Measurements from ENCODE around the gene CYRIA. TPM values are rescaled to one million over a fixed set of nuclear protein-coding genes. Genes with fewer than 3 reads are reported as not detected.

Gene CYRIA
- polyA plus RNA-seq, 4 donors: 0.45 to 2.8 (median 2.3) TPM

DNA sequence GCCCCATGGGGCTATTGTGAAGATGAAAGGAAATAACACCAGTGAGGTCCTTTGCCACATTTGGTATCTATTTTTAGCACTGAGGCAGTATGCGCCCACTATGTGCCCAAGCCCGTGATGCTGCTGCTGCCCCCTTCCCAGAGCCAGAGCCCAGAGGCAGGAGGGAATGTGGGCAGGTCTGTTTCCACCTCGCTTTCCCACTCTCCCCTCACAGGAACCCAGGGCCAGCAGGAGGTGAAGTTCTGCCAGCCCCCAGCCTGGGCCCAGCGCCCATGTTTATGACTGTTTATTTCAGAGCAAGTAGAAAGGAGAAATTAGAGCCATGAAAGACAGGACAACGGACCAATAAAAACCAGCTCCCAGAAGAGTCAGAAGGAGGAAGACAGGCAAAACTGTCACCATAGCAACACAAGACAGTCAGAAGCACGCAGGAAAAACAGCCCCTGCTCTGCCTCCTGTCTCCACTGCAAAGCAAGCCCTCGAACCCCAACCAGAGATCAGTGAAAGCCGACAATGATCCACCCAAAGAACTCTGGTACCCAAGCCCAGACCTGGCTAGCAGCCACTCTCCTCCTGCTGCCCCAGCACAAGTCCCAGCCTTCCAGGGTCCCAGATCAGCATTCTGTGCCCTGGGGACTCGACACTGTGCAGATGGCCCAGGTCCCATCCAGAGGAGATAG, 1.4 kb downstream of the CYRIA start:
- H3K27ac ChIP-seq (ENCODE audit: low read depth in 1 of 3, low read length in 2 of 3): peak overlapping the region; percentile 2 to 89 (median 19)
- DNase-seq (peak; percentile 22 to 60), FAIRE-seq (no peak)
- no peaks in the 10 kb centered on the region for H3K36me3 ChIP-seq (ENCODE audit: control insufficient read depth in 3 of 3, insufficient read depth in 2 of 3, low read depth in 1 of 3, low read length in 3 of 3)
- H3K27me3 ChIP-seq (ENCODE audit: control insufficient read depth in 3 of 3, insufficient read depth in 3 of 3, low read length in 3 of 3): peaks cover 0 to 45% (median 4%) of the 10 kb centered on the region in 3 donors
- H3K9me3 ChIP-seq (ENCODE audit: control insufficient read depth in 2 of 2, insufficient read depth in 1 of 2, low read depth in 1 of 2, low read length in 1 of 2): no peaks in the 10 kb centered on the region
- peak overlapping the region in 2 of 3 donors; percentile 12 to 53 for H3K4me3 ChIP-seq (ENCODE audit: low read depth in 1 of 3, low read length in 3 of 3)
- 27 to 34% (median 28%) methylated on average over 9 of the region's 9 CpGs for WGBS, 3 donors
- peaks cover 0 to 11% (median 5%) of the 10 kb centered on the region in 3 donors for H3K4me1 ChIP-seq (ENCODE audit: control insufficient read depth in 3 of 3, insufficient read depth in 2 of 3, low read depth in 1 of 3, low read length in 2 of 3)

DNA sequence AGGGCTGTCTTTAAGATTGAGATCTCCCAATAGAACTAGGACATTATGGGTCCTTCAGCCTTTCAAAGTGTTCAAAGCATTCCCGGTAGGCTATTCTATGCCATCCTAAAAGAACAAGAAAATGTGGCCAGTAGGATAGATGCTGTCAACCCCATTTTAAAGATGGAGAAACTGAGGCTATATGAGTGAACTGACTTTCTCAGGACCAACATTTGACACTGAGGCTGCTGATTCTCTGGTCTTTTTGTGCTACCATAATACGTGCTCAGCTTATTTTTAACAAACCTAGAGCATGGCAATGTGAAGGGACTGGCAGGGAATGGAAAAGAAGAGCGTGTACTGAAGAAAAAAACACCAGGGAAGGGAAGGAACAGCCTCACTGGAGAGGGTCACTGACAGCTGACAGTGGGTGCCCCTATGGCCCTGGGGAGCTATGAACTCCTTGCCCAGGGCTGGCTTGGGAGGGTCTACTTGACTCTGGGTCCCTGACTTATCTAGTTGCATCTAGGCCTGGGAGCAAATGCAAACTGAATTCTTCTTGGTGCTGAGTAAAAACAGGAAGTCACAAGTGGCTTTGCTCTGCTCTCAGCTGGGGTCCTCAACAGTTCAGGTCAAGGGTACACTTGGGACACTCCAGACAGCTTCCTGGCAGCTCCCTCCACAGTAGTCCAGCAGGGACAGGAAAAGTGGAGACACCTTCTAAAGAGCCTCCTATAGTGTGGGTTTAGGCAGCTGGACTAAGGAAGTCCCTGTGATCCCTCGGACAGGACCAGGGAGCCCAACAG, 2.3 kb downstream of the CYRIA start:
- Histone ChIP-seq H3K27ac (ENCODE audit: low read depth in 1 of 3, low read length in 2 of 3) (peak overlapping the region in 1 of 3 donors; percentile 89), H3K27me3 (ENCODE audit: control insufficient read depth in 3 of 3, insufficient read depth in 3 of 3, low read length in 3 of 3) (peaks cover 0 to 45% (median 4%) of the 10 kb centered on the region in 3 donors), H3K9me3 (ENCODE audit: control insufficient read depth in 2 of 2, insufficient read depth in 1 of 2, low read depth in 1 of 2, low read length in 1 of 2) (no peaks in the 10 kb centered on the region), H3K4me3 (ENCODE audit: low read depth in 1 of 3, low read length in 3 of 3) (no peak overlapping the region), H3K36me3 (ENCODE audit: control insufficient read depth in 3 of 3, insufficient read depth in 2 of 3, low read depth in 1 of 3, low read length in 3 of 3) (no peaks in the 10 kb centered on the region), H3K4me1 (ENCODE audit: control insufficient read depth in 3 of 3, insufficient read depth in 2 of 3, low read depth in 1 of 3, low read length in 2 of 3) (peaks cover 0 to 11% (median 5%) of the 10 kb centered on the region in 3 donors)
- DNase-seq (no peak), FAIRE-seq (no peak)
- WGBS, 3 donors: 74 to 78% (median 75%) methylated on average over 4 of the region's 4 CpGs

DNA sequence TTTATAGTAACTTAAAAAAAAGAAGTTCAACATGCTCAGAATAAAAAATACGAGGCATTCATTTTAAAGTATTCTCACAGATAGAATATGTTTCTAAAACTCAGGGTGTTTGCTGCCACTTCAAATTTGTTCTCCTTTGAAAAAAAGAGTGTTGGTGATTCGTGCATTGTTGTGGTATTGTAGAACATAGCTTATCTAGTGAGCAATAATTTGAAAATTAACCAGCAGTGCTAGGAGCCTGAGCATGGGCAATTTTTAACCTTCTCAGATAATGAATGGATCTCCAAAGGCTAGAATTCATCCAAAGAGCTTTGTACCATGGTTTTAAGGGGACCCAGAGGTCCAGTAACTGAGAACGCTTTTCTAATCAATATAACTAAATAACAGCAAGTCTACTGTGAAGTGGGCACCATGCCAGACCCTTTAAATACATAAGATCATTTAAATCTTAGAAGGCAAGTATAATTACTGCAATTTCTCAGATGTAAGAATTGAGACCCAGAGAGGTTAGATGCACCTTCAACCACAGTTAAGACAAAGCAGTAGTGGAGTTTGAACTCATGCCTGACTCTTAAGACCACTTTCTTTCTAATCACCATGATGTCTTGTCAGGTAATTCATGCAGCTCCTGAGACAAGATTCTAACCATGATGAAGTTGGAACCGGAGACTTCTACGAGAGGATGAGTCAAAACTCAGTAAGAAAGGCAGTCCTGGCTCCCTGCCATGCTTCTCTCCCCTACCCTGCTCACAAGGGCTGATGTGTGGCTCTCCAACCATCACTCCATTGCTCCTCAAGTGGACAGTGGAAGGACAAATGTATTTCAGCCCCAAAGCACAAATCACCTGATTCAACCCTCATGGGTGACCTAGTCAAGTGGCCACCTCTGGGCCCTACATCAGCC, 3.4 kb downstream of the CYRIA start:
- Histone ChIP-seq H3K27ac (ENCODE audit: low read depth in 1 of 3, low read length in 2 of 3) (peak overlapping the region in 1 of 3 donors; percentile 21), H3K4me3 (ENCODE audit: low read depth in 1 of 3, low read length in 3 of 3) (no peak overlapping the region), H3K9me3 (ENCODE audit: control insufficient read depth in 2 of 2, insufficient read depth in 1 of 2, low read depth in 1 of 2, low read length in 1 of 2) (no peaks in the 10 kb centered on the region), H3K27me3 (ENCODE audit: control insufficient read depth in 3 of 3, insufficient read depth in 3 of 3, low read length in 3 of 3) (peaks cover 0 to 43% (median 4%) of the 10 kb centered on the region in 3 donors), H3K36me3 (ENCODE audit: control insufficient read depth in 3 of 3, insufficient read depth in 2 of 3, low read depth in 1 of 3, low read length in 3 of 3) (no peaks in the 10 kb centered on the region), H3K4me1 (ENCODE audit: control insufficient read depth in 3 of 3, insufficient read depth in 2 of 3, low read depth in 1 of 3, low read length in 2 of 3) (peaks cover 0 to 11% (median 8%) of the 10 kb centered on the region in 3 donors)
- WGBS, 3 donors: 62 to 70% (median 67%) methylated on average over 5 of the region's 5 CpGs
- no peak for FAIRE-seq
- DNase-seq: no peak

- DNase-seq: no peak
- Histone ChIP-seq H3K27me3 (ENCODE audit: control insufficient read depth in 3 of 3, insufficient read depth in 3 of 3, low read length in 3 of 3) (peaks cover 0 to 38% (median 4%) of the 10 kb centered on the region in 3 donors), H3K9me3 (ENCODE audit: control insufficient read depth in 2 of 2, insufficient read depth in 1 of 2, low read depth in 1 of 2, low read length in 1 of 2) (no peaks in the 10 kb centered on the region), H3K27ac (ENCODE audit: low read depth in 1 of 3, low read length in 2 of 3) (peak overlapping the region in 1 of 3 donors; percentile 42), H3K4me1 (ENCODE audit: control insufficient read depth in 3 of 3, insufficient read depth in 2 of 3, low read depth in 1 of 3, low read length in 2 of 3) (peaks cover 0 to 11% (median 8%) of the 10 kb centered on the region in 3 donors), H3K36me3 (ENCODE audit: control insufficient read depth in 3 of 3, insufficient read depth in 2 of 3, low read depth in 1 of 3, low read length in 3 of 3) (no peaks in the 10 kb centered on the region), H3K4me3 (ENCODE audit: low read depth in 1 of 3, low read length in 3 of 3) (no peak overlapping the region)
- WGBS, 3 donors: 49 to 58% (median 50%) methylated on average over 4 of the region's 4 CpGs
- FAIRE-seq: no peak
These were observed 4.1 kb downstream of the CYRIA start for GRCh38 chr2:16661526-16661925.

GRCh38 chr2:16660556-16660955, 5.1 kb downstream of the CYRIA start:
- WGBS, 3 donors: 54 to 68% (median 57%) methylated on average over 4 of the region's 4 CpGs
- peak overlapping the region in 1 of 3 donors; percentile 47 for H3K27ac ChIP-seq (ENCODE audit: low read depth in 1 of 3, low read length in 2 of 3)
- DNase-seq (no peak), FAIRE-seq (no peak)
- H3K4me3 ChIP-seq (ENCODE audit: low read depth in 1 of 3, low read length in 3 of 3): no peak overlapping the region
- peaks cover 0 to 12% (median 11%) of the 10 kb centered on the region in 3 donors for H3K4me1 ChIP-seq (ENCODE audit: control insufficient read depth in 3 of 3, insufficient read depth in 2 of 3, low read depth in 1 of 3, low read length in 2 of 3)
- peaks cover 0 to 30% (median 4%) of the 10 kb centered on the region in 3 donors for H3K27me3 ChIP-seq (ENCODE audit: control insufficient read depth in 3 of 3, insufficient read depth in 3 of 3, low read length in 3 of 3)
- H3K36me3 ChIP-seq (ENCODE audit: control insufficient read depth in 3 of 3, insufficient read depth in 2 of 3, low read depth in 1 of 3, low read length in 3 of 3): no peaks in the 10 kb centered on the region
- no peaks in the 10 kb centered on the region for H3K9me3 ChIP-seq (ENCODE audit: control insufficient read depth in 2 of 2, insufficient read depth in 1 of 2, low read depth in 1 of 2, low read length in 1 of 2)

DNA sequence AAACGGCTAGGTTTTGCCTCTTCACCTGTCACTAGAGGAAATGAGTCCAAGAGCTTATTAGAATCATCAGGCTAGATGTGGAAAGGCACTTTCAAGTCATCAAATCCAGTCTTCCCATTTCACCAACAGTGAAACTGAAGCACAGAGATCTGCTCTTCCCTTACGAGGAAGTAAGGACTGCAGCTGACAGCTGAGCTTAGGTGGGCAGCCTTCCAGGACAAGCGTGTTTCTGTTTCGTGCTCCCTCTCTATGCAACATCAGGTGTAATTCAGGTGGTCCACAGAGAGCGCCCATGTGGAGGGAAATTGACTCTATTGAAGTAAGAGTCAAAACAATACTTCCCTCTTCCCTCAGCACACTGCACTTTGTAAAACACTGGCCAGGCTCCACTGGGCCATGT, 5.5 kb downstream of the CYRIA start:
- 43 to 62% (median 48%) methylated on average over 5 of the region's 5 CpGs for WGBS, 3 donors
- H3K27me3 ChIP-seq (ENCODE audit: control insufficient read depth in 3 of 3, insufficient read depth in 3 of 3, low read length in 3 of 3): peaks cover 0 to 26% (median 4%) of the 10 kb centered on the region in 3 donors

GRCh38 chr2:16658076-16658739, 7.4 kb downstream of the CYRIA start:
- Histone ChIP-seq H3K27me3 (ENCODE audit: control insufficient read depth in 3 of 3, insufficient read depth in 3 of 3, low read length in 3 of 3) (peaks cover 0 to 7% (median 0%) of the 10 kb centered on the region in 3 donors), H3K4me3 (ENCODE audit: low read depth in 1 of 3, low read length in 3 of 3) (no peak overlapping the region), H3K9me3 (ENCODE audit: control insufficient read depth in 2 of 2, insufficient read depth in 1 of 2, low read depth in 1 of 2, low read length in 1 of 2) (no peaks in the 10 kb centered on the region), H3K4me1 (ENCODE audit: control insufficient read depth in 3 of 3, insufficient read depth in 2 of 3, low read depth in 1 of 3, low read length in 2 of 3) (peaks cover 0 to 9% (median 0%) of the 10 kb centered on the region in 3 donors), H3K27ac (ENCODE audit: low read depth in 1 of 3, low read length in 2 of 3) (peak overlapping the region in 1 of 3 donors; percentile 74), H3K36me3 (ENCODE audit: control insufficient read depth in 3 of 3, insufficient read depth in 2 of 3, low read depth in 1 of 3, low read length in 3 of 3) (no peaks in the 10 kb centered on the region)
- FAIRE-seq (no peak), DNase-seq (no peak)
- WGBS, 3 donors: 57 to 72% (median 58%) methylated on average over 3 of the region's 3 CpGs

More for the DNA sequence above, 5.5 kb downstream of the CYRIA start:
- H3K27ac ChIP-seq (ENCODE audit: low read depth in 1 of 3, low read length in 2 of 3): peak overlapping the region in 1 of 3 donors; percentile 47
- no peaks in the 10 kb centered on the region for H3K9me3 ChIP-seq (ENCODE audit: control insufficient read depth in 2 of 2, insufficient read depth in 1 of 2, low read depth in 1 of 2, low read length in 1 of 2)
- H3K36me3 ChIP-seq (ENCODE audit: control insufficient read depth in 3 of 3, insufficient read depth in 2 of 3, low read depth in 1 of 3, low read length in 3 of 3): no peaks in the 10 kb centered on the region
- FAIRE-seq: no peak
- peaks cover 0 to 12% (median 8%) of the 10 kb centered on the region in 3 donors for H3K4me1 ChIP-seq (ENCODE audit: control insufficient read depth in 3 of 3, insufficient read depth in 2 of 3, low read depth in 1 of 3, low read length in 2 of 3)
- no peak for DNase-seq
- no peak overlapping the region for H3K4me3 ChIP-seq (ENCODE audit: low read depth in 1 of 3, low read length in 3 of 3)

Data from small intestine (tissue), 7 donors.